Neural cell (in vitro differentiated cells): Measurements from ENCODE around the gene RLF. TPM values are rescaled to one million over a fixed set of nuclear protein-coding genes. Genes with fewer than 3 reads are reported as not detected.

ENCODE experiments used
- H2AFZ ChIP-seq: fragments of 200-600, 300-800 bp; sonication (generic), shearing (Covaris generic); 2 replicates; pipeline ENCODE4 v1.6.0; 2014; ENCODE audit warnings: low read depth, mild to moderate bottlenecking, antibody characterized with exemption, low read length, moderate library complexity
- H3F3A ChIP-seq: fragments of 200-600 bp; shearing (Covaris generic); 2 replicates; pipeline ENCODE4 v1.6.1; 2016; ENCODE audit warnings: mild to moderate bottlenecking, moderate library complexity, mixed read lengths, antibody characterized with exemption, low read length; ENCODE audit not compliant: insufficient read depth, poor library complexity, severe bottlenecking
- H3K27ac ChIP-seq: fragments of 200-600, 300-800 bp; sonication (generic), shearing (Covaris generic); 2 replicates; pipeline ENCODE4 v1.5.1; 2014; ENCODE audit warnings: mild to moderate bottlenecking, low read length, moderate library complexity
- H3K27me3 ChIP-seq: fragments of 300-800, 200-600 bp; sonication (generic), shearing (Covaris generic); 2 replicates; pipeline ENCODE4 v1.6.0; 2014; ENCODE audit warnings: mild to moderate bottlenecking, low read depth, low read length, moderate library complexity; ENCODE audit not compliant: insufficient read depth
- H3K36me3 ChIP-seq: fragments of 300-800, 200-600 bp; sonication (generic), shearing (Covaris generic); 2 replicates; pipeline ENCODE4 v1.5.1; 2014; ENCODE audit warnings: mild to moderate bottlenecking, antibody characterized with exemption, low read length, moderate library complexity; ENCODE audit not compliant: insufficient read depth
- H3K4me2 ChIP-seq: fragments of 300-800, 200-600 bp; sonication (generic), shearing (Covaris generic); 2 replicates; pipeline ENCODE4 v1.6.0; 2014; ENCODE audit warnings: mild to moderate bottlenecking, low read length
- H3K4me3 ChIP-seq: fragments of 300-800, 200-600 bp; sonication (generic), shearing (Covaris generic); 2 replicates; pipeline ENCODE4 v1.5.1; 2014; ENCODE audit warnings: mild to moderate bottlenecking, low read length, moderate library complexity
- H3K79me2 ChIP-seq: fragments of 200-600 bp; shearing (Covaris generic); replicated peaks from 2 replicates; pipeline ENCODE4 v1.6.0; 2014; ENCODE audit warnings: mild to moderate bottlenecking, low read length, moderate library complexity; ENCODE audit not compliant: insufficient read depth
- H3K9ac ChIP-seq: fragments of 300-800, 200-600 bp; sonication (generic), shearing (Covaris generic); 2 replicates; pipeline ENCODE4 v1.6.1; 2016; ENCODE audit warnings: mild to moderate bottlenecking, low read length, mixed read lengths
- H3K9me2 ChIP-seq: fragments of 200-600 bp; shearing (Covaris generic); 2 replicates; pipeline ENCODE4 v1.6.1; 2016; ENCODE audit warnings: mild to moderate bottlenecking, low read length, mixed read lengths; ENCODE audit not compliant: insufficient read depth
- H3K9me3 ChIP-seq: fragments of 200-600, 300-800 bp; sonication (generic), shearing (Covaris generic); 2 replicates; pipeline ENCODE4 v1.6.1; 2016; ENCODE audit warnings: mild to moderate bottlenecking, mixed run types, low read length, moderate library complexity, mixed read lengths
- H4K20me1 ChIP-seq: fragments of 200-600 bp; shearing (Covaris generic); 2 replicates; pipeline ENCODE4 v1.6.1; 2016; ENCODE audit warnings: mild to moderate bottlenecking, mixed run types; ENCODE audit not compliant: insufficient read depth
- EP300 ChIP-seq: fragments of 450-650 bp; conservative IDR thresholded peaks from 2 replicates; pipeline ENCODE4 v1.6.1; 2014; ENCODE audit warnings: antibody characterized with exemption, mild to moderate bottlenecking, moderate library complexity; ENCODE audit not compliant: poor library complexity, severe bottlenecking
- EZH2 ChIP-seq: fragments of 200-600, 300-800 bp; shearing (Covaris generic), sonication (generic); IDR thresholded peaks from 2 replicates; pipeline ENCODE4 v1.6.1; 2014; ENCODE audit warnings: antibody characterized with exemption, low read length, borderline replicate concordance, mild to moderate bottlenecking; ENCODE audit not compliant: insufficient read depth, poor library complexity, severe bottlenecking
- MXI1 ChIP-seq: fragments of 450-650 bp; conservative IDR thresholded peaks from 2 replicates; pipeline ENCODE4 v1.6.1; 2014; ENCODE audit warnings: antibody characterized with exemption, mild to moderate bottlenecking; ENCODE audit not compliant: poor library complexity, severe bottlenecking
- POLR2AphosphoS5 ChIP-seq: IDR thresholded peaks from 2 replicates; pipeline ENCODE4 v1.6.1; 2012
- RAD21 ChIP-seq: fragments of 450-650 bp; conservative IDR thresholded peaks from 2 replicates; pipeline ENCODE4 v1.6.1; 2014; ENCODE audit warnings: antibody characterized with exemption, mild to moderate bottlenecking, moderate library complexity
- SMC3 ChIP-seq: fragments of 450-650 bp; conservative IDR thresholded peaks from 2 replicates; pipeline ENCODE4 v1.6.1; 2014; ENCODE audit warnings: antibody characterized with exemption, mild to moderate bottlenecking, moderate library complexity; ENCODE audit not compliant: poor library complexity
- TAF1 ChIP-seq: IDR thresholded peaks from 2 replicates; pipeline ENCODE4 v1.6.1; 2012; ENCODE audit warnings: low read depth
- polyA plus RNA-seq: library from polyadenylated mRNA; depleted of rRNA; stranded (reverse); fragments of >200 nt; gene quantifications from 2 replicates; pipeline ENCODE4 v1.2.3, GENCODE V29; 2014
- TF ChIP-seq, protein P1 (sequence below): IDR thresholded peaks from 2 replicates; pipeline ENCODE4 v1.6.1; 2012; ENCODE audit warnings: borderline replicate concordance
- TF ChIP-seq, protein P2 (sequence below): fragments of 450-650 bp; IDR thresholded peaks from 2 replicates; pipeline ENCODE4 v1.5.1; 2014; ENCODE audit warnings: antibody characterized with exemption, mild to moderate bottlenecking, moderate library complexity; ENCODE audit not compliant: poor library complexity, severe bottlenecking

Gene RLF
- polyA plus RNA-seq, 1 donor from 2014 or later, result 23.4 TPM

DNA sequence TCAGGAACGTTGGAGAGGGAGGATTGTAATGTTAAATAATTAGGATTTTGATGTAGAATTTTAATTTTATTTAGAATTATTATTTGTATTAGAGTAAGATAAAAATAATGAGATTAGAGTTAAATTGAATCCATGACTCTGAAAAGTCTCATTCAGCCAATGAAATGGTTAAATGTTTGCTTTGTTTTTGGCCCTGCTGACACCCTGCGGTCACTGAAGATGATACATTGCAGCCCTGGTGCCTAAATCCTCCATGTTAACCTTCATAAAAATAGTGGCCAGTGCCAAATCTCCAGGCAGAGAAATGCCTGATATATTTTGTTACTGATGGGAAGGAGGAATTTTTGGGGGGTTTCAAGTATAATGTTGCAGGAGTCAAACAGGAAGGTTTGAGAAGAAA, 27.3 kb upstream of the RLF start:
- Histone ChIP-seq H4K20me1 (no peaks in the 10 kb centered on the region), H2AFZ (no peak overlapping the region), H3K4me2 (no peak overlapping the region), H3K9me3 (no peaks in the 10 kb centered on the region), H3F3A (no peaks in the 10 kb centered on the region), H3K4me3 (no peak overlapping the region), H3K79me2 (no peaks in the 10 kb centered on the region), H3K9ac (no peak overlapping the region), H3K9me2 (no peaks in the 10 kb centered on the region), H3K27ac (no peak overlapping the region), H3K27me3 (no peaks in the 10 kb centered on the region), H3K36me3 (no peaks in the 10 kb centered on the region)
- TF ChIP-seq TAF1, result no peak
- TF ChIP-seq MXI1, result no peak
- TF ChIP-seq POLR2AphosphoS5, result no peak
- TF ChIP-seq, protein P1, sequence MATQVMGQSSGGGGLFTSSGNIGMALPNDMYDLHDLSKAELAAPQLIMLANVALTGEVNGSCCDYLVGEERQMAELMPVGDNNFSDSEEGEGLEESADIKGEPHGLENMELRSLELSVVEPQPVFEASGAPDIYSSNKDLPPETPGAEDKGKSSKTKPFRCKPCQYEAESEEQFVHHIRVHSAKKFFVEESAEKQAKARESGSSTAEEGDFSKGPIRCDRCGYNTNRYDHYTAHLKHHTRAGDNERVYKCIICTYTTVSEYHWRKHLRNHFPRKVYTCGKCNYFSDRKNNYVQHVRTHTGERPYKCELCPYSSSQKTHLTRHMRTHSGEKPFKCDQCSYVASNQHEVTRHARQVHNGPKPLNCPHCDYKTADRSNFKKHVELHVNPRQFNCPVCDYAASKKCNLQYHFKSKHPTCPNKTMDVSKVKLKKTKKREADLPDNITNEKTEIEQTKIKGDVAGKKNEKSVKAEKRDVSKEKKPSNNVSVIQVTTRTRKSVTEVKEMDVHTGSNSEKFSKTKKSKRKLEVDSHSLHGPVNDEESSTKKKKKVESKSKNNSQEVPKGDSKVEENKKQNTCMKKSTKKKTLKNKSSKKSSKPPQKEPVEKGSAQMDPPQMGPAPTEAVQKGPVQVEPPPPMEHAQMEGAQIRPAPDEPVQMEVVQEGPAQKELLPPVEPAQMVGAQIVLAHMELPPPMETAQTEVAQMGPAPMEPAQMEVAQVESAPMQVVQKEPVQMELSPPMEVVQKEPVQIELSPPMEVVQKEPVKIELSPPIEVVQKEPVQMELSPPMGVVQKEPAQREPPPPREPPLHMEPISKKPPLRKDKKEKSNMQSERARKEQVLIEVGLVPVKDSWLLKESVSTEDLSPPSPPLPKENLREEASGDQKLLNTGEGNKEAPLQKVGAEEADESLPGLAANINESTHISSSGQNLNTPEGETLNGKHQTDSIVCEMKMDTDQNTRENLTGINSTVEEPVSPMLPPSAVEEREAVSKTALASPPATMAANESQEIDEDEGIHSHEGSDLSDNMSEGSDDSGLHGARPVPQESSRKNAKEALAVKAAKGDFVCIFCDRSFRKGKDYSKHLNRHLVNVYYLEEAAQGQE, result no peak
- TF ChIP-seq EP300, result no peak
- no peak for TF ChIP-seq EZH2
- no peak for TF ChIP-seq RAD21
- TF ChIP-seq, protein P2, sequence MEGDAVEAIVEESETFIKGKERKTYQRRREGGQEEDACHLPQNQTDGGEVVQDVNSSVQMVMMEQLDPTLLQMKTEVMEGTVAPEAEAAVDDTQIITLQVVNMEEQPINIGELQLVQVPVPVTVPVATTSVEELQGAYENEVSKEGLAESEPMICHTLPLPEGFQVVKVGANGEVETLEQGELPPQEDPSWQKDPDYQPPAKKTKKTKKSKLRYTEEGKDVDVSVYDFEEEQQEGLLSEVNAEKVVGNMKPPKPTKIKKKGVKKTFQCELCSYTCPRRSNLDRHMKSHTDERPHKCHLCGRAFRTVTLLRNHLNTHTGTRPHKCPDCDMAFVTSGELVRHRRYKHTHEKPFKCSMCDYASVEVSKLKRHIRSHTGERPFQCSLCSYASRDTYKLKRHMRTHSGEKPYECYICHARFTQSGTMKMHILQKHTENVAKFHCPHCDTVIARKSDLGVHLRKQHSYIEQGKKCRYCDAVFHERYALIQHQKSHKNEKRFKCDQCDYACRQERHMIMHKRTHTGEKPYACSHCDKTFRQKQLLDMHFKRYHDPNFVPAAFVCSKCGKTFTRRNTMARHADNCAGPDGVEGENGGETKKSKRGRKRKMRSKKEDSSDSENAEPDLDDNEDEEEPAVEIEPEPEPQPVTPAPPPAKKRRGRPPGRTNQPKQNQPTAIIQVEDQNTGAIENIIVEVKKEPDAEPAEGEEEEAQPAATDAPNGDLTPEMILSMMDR, result no peak
- TF ChIP-seq SMC3, result no peak

DNA sequence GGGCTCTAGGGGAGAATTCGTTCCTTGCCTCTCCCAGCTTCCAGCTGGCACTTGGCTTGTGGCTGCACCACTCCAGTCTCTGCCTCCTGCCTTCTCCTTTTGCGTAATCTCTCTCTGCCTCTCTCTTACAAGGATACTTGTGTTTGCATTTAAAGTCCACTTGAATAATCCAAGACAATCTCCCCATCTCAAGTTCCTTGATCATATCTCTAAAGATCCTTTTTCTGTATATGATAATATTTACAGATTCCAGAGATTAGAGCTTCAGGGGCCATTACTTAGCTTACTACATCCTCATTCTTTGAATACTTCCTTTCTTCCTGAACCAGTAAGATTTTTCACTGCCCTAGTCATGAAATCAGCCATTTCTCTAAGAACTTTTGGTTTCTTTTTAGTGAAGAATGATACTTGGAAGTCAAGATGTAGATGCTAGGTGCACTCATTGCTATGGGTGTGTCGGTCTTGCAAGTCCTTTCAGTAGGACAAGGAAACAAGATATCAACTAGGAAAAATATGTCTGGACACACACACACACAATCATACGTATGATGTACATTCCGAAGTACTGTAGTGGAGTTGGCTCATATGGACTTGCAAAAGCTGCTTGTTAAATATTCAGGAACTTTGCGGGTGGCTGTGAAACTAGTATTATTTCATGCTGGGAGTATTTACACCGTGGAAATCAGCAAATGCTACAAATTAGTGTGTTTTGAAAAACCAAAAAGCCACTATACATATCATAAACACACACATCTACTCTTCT, 20.8 kb upstream of the RLF start:
- Histone ChIP-seq H3K4me3 (no peak overlapping the region), H4K20me1 (no peaks in the 10 kb centered on the region), H3K4me2 (no peak overlapping the region), H2AFZ (no peak overlapping the region), H3F3A (no peaks in the 10 kb centered on the region), H3K27ac (no peak overlapping the region), H3K9ac (no peak overlapping the region), H3K79me2 (no peaks in the 10 kb centered on the region), H3K9me3 (no peaks in the 10 kb centered on the region), H3K36me3 (no peaks in the 10 kb centered on the region), H3K27me3 (peaks cover 4% of the 10 kb centered on the region), H3K9me2 (no peaks in the 10 kb centered on the region)
- TF ChIP-seq SMC3 (no peak), RAD21 (no peak), MXI1 (no peak), TAF1 (no peak), POLR2AphosphoS5 (no peak), EP300 (no peak), EZH2 (no peak)
- TF ChIP-seq, protein P2, result no peak
- TF ChIP-seq, protein P1, result no peak
